Measurements from ENCODE around the gene KCNC1. TPM values are rescaled to one million over a fixed set of nuclear protein-coding genes. Genes with fewer than 3 reads are reported as not detected.

KCNC1 gene
- total and polyA plus RNA-seq, 2 of the 13 experiments (the other 11 are each of a cell fraction or from before 2014, with no cell fraction given): 0.01 to 0.04 TPM

GRCh38 chr11:17722000-17722643 is 12.5 kb upstream of the KCNC1 start:
- peak; percentile 37; the same call in 2 of the 3 replicates for ATAC-seq
- H2AFZ ChIP-seq (ENCODE audit: low read length): no peak overlapping the region

More at GRCh38 chr11:17722000-17722643, 12.5 kb upstream of the KCNC1 start:
- FAIRE-seq (no peak), DNase-seq (ENCODE audit: low spot score) (no peak)
- ChIA-PET CTCF (ENCODE audit: low intra/inter-chr PET ratio, low total read pairs) (interaction anchor here (1.3 kb wide), 1 partner anchor 8 kb away, joined by 3 read pairs; no protein-coding TSS in a partner anchor), POLR2A (no interaction called here)
- WGBS (ENCODE audit: low lambda C conversion rate): 30% methylated on average over 22 of the region's 25 CpGs
- Histone ChIP-seq H3K9ac (ENCODE audit: insufficient read depth, low read depth, low read length) (no peak overlapping the region), H3K9me3 (ENCODE audit: low read length) (no peaks in the 10 kb centered on the region; the same call in 1 of the 2 replicates), H3K4me2 (ENCODE audit: low read depth, low read length) (no peak overlapping the region), H3K27ac (ENCODE audit: extremely low read length, insufficient read depth, low read length) (no peak overlapping the region), H3K79me2 (ENCODE audit: insufficient read depth, low read length) (no peaks in the 10 kb centered on the region), H3K4me1 (ENCODE audit: insufficient read depth, low read length) (no peaks in the 10 kb centered on the region; the same call in 1 of the 2 replicates), H3K4me3 (replicated peaks in 1 of 3; ENCODE audit: insufficient read depth in 1 of 3, low read depth in 2 of 3, low read length in 3 of 3) (no peak overlapping the region), H3K36me3 (replicated peaks in 1 of 2; ENCODE audit: control insufficient read depth in 1 of 2, insufficient read depth in 2 of 2, low read length in 2 of 2) (no peaks in the 10 kb centered on the region), H4K20me1 (ENCODE audit: insufficient read depth, low read length) (no peaks in the 10 kb centered on the region), H3K27me3 (ENCODE audit: control insufficient read depth in 1 of 2, insufficient read depth in 2 of 2, low read length in 2 of 2) (peaks cover 11 to 57% of the 10 kb centered on the region in 2 experiments)
- intact Hi-C loops (cut with micrococcal nuclease; ENCODE audit: unreplicated experiment): no loop called here
- no TSS peak for BruUV-seq (replicated peaks)
- no peak for TF ChIP-seq TIGD3 (CRISPR knock-in tag; IDR thresholded peaks at IDR 0.05; ENCODE audit: borderline replicate concordance)
- TF ChIP-seq RFX5 (IDR thresholded peaks at IDR 0.05; ENCODE audit: low read depth, low read length): no peak
- TF ChIP-seq MAFF (IDR thresholded peaks at IDR 0.05; ENCODE audit: low read depth, low read length): no peak
- no peak for TF ChIP-seq JARID2 (CRISPR knock-in tag; IDR thresholded peaks at IDR 0.05; ENCODE audit: insufficient replicate concordance)
- TF ChIP-seq ZBTB20 (CRISPR knock-in tag; IDR thresholded peaks at IDR 0.05; ENCODE audit: borderline replicate concordance, low read depth): no peak
- no peak for TF ChIP-seq ZNF34 (CRISPR knock-in tag; IDR thresholded peaks at IDR 0.05; ENCODE audit: borderline replicate concordance)
- TF ChIP-seq SRSF1 (optimal IDR thresholded peaks at IDR 0.05; ENCODE audit: low read depth, low read length): no peak
- peak; percentile 39 for TF ChIP-seq CTCF (CRISPR knock-in tag; IDR thresholded peaks at IDR 0.05)
- no peak for TF ChIP-seq ZBTB42 (CRISPR knock-in tag; IDR thresholded peaks at IDR 0.05)
- peak; percentile 25 for TF ChIP-seq STAG1 (CRISPR knock-in tag; IDR thresholded peaks at IDR 0.05)
- TF ChIP-seq PAX8 (CRISPR knock-in tag; IDR thresholded peaks at IDR 0.05; ENCODE audit: borderline replicate concordance): no peak
- no peak for TF ChIP-seq HDAC2 (CRISPR knock-in tag; IDR thresholded peaks at IDR 0.05)
- no peak for TF ChIP-seq ZMAT3 (CRISPR knock-in tag; conservative IDR thresholded peaks at IDR 0.05)
- no peak for TF ChIP-seq ZBTB46 (CRISPR knock-in tag; IDR thresholded peaks at IDR 0.05; ENCODE audit: borderline replicate concordance)
- peak; percentile 55 for TF ChIP-seq ZNF629 (CRISPR knock-in tag; conservative IDR thresholded peaks at IDR 0.05)
- in situ Hi-C loops (cut with HindIII; ENCODE audit: extremely low pct_ligation_motif_present, low pct_unique_long_range_greater_than_20kb): loop anchor here (5.0 kb wide), 1 partner anchor 120 kb away; no protein-coding TSS in a partner anchor

Measured in HepG2 (cell line).